Activated T-helper 2 cell treated with anti-CD3 and anti-CD28 coated beads, Interferon-gamma antibody, Interleukin-2, Interleukin-4, amounts not matched to agents 10 μg/mL and 5 μg/mL and 100 μg/mL, durations not matched to agents 14 hours and 24 hours and 36 hours (primary cell): ENCODE measurements around the gene ADAP2. TPM values are rescaled to one million over a fixed set of nuclear protein-coding genes. Genes with fewer than 3 reads are reported as not detected.
"Not testable (repeated sequence)": the region's sequence is repeated elsewhere in the genome, so short reads cannot be mapped to it uniquely, and the experiment has no call there.

Source experiments
- DNase-seq: peaks from one replicate; pipeline ENCODE4 v3.0.0; 2021; ENCODE audit warnings: low spot score
- H3K27ac Mint-ChIP-seq: one replicate; pipeline ENCODE4 v1.8.0; 2021; ENCODE audit warnings: mixed read lengths
- H3K27me3 Mint-ChIP-seq: one replicate; pipeline ENCODE4 v1.8.0; 2021; ENCODE audit warnings: low read depth, mixed read lengths
- H3K36me3 Mint-ChIP-seq: one replicate; pipeline ENCODE4 v1.8.0; 2021; ENCODE audit warnings: low read depth, mixed read lengths
- H3K4me1 Mint-ChIP-seq: one replicate; pipeline ENCODE4 v1.8.0; 2021; ENCODE audit warnings: low read depth, mixed read lengths
- H3K4me3 Mint-ChIP-seq: one replicate; pipeline ENCODE4 v1.8.0; 2021; ENCODE audit warnings: low read depth, mild to moderate bottlenecking, moderate library complexity, mixed read lengths
- H3K9me3 Mint-ChIP-seq: one replicate; pipeline ENCODE4 v1.8.0; 2021; ENCODE audit warnings: mixed read lengths
- intact Hi-C: fragments of 100-400 bp; cut with micrococcal nuclease; formaldehyde crosslinking; loops from one replicate; pipeline ENCODE4 v1.15.1; 2023
- total RNA-seq: library from RNA; stranded (reverse); gene quantifications from 2 replicates; pipeline ENCODE4 v1.2.3, GENCODE V29; 2022

Gene ADAP2
- total RNA-seq, 1 donor from 2014 or later, result 2.0 TPM

DNA sequence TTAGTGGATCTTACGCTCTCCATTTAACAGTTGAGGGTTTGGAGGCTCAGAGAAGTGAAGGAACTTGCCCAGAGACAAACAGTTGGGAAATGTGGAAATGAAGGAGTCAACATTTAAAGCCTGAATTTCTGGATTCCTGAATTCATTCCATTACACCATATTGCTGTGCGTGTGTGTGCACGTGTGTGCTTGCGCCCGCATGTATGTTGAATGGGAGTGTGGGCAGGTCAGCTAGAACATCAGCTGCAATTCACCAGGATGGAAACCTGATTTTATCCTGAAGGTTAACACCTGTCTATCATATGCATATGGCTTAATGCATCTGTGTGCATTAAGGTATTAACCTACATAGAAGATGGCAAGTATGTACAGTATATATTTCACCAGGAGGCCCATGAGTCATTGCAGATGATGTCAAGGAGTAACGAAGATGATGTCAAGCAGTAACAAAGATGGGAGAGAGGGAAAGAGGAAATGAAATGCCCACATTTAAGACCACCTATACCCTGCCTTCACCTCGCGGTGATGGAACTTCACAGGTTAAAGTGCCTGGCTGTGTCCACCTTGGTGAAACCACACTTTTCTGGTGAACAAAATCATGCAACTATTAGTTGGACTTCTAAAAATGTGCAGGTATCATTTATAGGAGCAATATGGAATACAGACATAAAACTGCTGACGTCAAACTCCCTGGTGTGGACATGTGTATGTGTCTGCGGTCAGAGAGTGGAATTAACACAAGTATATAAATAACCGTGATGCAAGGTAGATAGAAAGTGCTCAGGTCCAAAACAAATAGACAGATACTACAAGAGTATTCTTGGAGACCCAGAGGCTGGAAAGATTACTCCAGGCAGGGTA, 832 bp upstream of the ADAP2 start:
- Mint-ChIP-seq H3K9me3 (no peaks in the 10 kb centered on the region), H3K36me3 (no peaks in the 10 kb centered on the region), H3K27me3 (peaks cover 51% of the 10 kb centered on the region), H3K4me1 (peaks cover 8% of the 10 kb centered on the region), H3K27ac (no peak overlapping the region), H3K4me3 (peak overlapping the region; percentile 43)
- intact Hi-C loops, result no loop called here
- no peak for DNase-seq

DNA sequence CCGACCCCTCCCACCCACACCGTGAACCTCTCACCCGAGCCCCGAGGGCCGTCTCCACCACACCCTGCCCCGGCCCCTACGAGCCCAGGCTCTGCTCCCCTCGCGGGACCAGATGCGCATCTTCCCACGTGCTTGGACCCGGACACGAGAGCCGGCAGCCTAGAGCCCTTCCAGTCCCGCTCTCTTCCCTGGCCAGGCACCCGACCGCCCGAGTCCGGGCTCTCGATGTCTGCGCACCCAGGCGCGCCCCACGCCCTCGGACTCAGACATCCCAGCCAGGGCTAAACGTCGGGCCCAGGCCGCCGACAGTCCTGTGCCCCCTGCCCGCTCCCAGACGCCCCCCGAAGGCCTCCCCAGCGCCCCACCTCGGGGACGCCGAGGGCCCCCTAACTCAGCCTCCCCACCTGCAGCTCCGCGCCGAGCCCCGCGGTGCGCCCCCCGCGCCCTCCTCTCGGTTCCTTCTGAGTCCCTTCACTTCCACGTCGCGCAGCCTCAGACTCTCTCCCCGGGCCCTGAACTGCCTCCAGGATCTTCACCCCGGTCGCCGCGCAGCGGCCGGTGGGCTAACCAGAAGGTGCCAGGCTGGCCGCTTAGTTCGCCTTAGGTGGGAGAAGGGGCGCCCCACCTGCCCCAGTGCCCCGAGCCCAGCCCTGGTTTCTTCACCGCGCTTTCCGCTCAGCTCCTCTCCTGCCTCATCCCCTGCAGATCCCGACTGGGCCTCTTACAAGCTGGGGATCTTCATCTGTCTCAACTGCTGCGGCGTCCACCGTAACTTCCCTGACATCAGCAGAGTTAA, 688 bp downstream of the ADAP2 start:
- intact Hi-C loops, result no loop called here
- H3K9me3 Mint-ChIP-seq, result no peaks in the 10 kb centered on the region
- H3K27ac Mint-ChIP-seq, result no peak overlapping the region
- peaks cover 56% of the 10 kb centered on the region for H3K27me3 Mint-ChIP-seq
- H3K36me3 Mint-ChIP-seq, result no peaks in the 10 kb centered on the region
- H3K4me1 Mint-ChIP-seq, result peaks cover 8% of the 10 kb centered on the region
- peak overlapping the region; percentile 61 for H3K4me3 Mint-ChIP-seq
- DNase-seq, result no peak

DNA sequence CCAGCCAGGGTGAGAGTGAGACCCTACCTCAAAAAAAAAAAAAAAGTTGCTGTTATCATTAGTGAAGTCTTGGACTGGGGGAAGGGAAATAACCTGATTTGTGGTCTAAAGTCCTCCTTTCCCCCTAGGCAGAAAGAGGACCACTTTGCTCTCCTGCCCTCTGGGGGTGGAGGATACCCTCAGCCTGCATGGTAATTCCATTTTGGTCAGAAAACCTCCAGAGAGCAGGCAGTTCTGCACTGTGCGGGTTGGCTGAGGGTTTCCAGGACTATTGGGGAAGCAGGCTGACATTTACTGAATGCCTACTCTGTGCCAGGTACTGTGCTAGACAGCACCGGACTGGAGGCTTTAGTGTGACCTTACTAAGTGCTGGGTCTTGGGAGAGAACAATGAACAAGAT, 2.6 kb downstream of the ADAP2 start:
- H3K4me1 Mint-ChIP-seq, result peaks cover 8% of the 10 kb centered on the region
- H3K4me3 Mint-ChIP-seq, result no peak overlapping the region
- H3K36me3 Mint-ChIP-seq, result no peaks in the 10 kb centered on the region
- H3K27me3 Mint-ChIP-seq, result peaks cover 48% of the 10 kb centered on the region
- H3K27ac Mint-ChIP-seq, result no peak overlapping the region
- DNase-seq, result no peak
- H3K9me3 Mint-ChIP-seq, result no peaks in the 10 kb centered on the region
- intact Hi-C loops, result no loop called here

GRCh38 chr17:30926516-30926915, 4.8 kb downstream of the ADAP2 start:
- intact Hi-C loops, result no loop called here
- Mint-ChIP-seq H3K27ac (no peak overlapping the region), H3K36me3 (no peaks in the 10 kb centered on the region), H3K4me3 (no peak overlapping the region), H3K4me1 (peaks cover 5% of the 10 kb centered on the region), H3K9me3 (no peaks in the 10 kb centered on the region), H3K27me3 (peaks cover 33% of the 10 kb centered on the region)
- no peak for DNase-seq

- H3K36me3 Mint-ChIP-seq, result no peaks in the 10 kb centered on the region
- H3K4me3 Mint-ChIP-seq, result no peak overlapping the region
- H3K27me3 Mint-ChIP-seq, result peaks cover 26% of the 10 kb centered on the region
- peaks cover 2% of the 10 kb centered on the region for H3K4me1 Mint-ChIP-seq
- H3K27ac Mint-ChIP-seq, result no peak overlapping the region
- H3K9me3 Mint-ChIP-seq, result no peaks in the 10 kb centered on the region
- no peak for DNase-seq
- intact Hi-C loops, result no loop called here
Measured at GRCh38 chr17:30927756-30928155, 6.0 kb downstream of the ADAP2 start.

GRCh38 chr17:30928584-30928983, 6.8 kb downstream of the ADAP2 start:
- H3K27me3 Mint-ChIP-seq, result peaks cover 20% of the 10 kb centered on the region
- H3K9me3 Mint-ChIP-seq, result no peaks in the 10 kb centered on the region
- no peak overlapping the region for H3K27ac Mint-ChIP-seq
- DNase-seq, result no peak
- intact Hi-C loops, result no loop called here
- H3K4me1 Mint-ChIP-seq, result no peaks in the 10 kb centered on the region
- no peak overlapping the region for H3K4me3 Mint-ChIP-seq
- no peaks in the 10 kb centered on the region for H3K36me3 Mint-ChIP-seq

DNA sequence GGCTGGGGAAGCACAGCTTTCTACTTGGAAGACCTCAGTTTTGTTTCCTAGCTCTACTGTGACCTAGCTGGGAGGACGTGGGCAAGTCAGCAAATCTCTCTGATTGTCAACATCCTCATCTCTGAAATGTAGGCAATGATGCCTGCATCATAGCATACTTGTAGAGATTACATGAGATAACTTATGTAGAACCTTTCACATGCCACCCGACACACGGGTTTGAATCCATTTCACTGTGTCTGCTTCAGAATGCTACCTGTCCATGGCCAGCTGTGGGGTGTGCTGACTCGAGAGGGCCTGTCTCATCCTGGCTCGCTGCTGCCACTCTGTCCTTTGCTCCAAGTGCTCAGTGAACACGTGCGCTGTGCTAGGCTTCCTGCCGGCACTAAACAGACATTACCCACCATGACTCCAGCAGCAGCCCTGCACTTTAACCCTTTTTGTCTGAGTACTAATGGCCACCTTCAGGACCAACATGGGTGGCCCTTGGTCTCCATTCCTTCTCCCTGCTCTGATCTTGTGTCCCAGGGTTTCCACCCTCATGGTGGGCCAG, 7.4 kb downstream of the ADAP2 start:
- H3K27me3 Mint-ChIP-seq, result peaks cover 14% of the 10 kb centered on the region
- no peak for DNase-seq
- no peak overlapping the region for H3K27ac Mint-ChIP-seq
- H3K36me3 Mint-ChIP-seq, result no peaks in the 10 kb centered on the region
- no peaks in the 10 kb centered on the region for H3K9me3 Mint-ChIP-seq
- no peaks in the 10 kb centered on the region for H3K4me1 Mint-ChIP-seq
- intact Hi-C loops, result no loop called here
- H3K4me3 Mint-ChIP-seq, result no peak overlapping the region

DNA sequence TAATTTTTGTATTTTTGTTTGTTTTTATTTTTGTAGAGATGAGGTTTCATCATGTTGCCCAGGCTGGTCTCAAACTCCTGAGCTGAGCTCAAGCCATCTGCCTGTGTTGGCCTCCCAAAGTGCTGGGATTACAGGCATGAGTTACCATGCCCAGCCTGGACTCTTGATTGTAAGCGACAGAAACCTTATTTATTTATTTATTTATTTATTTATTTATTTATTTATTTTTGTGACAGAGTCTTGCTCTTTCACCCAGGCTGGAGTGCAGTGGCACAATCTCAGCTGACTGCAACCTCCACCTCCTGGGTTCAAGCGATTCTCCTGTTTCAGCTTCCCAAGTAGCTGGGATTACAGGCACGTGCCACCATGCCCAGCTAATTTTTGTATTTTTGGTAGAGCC, 8.1 kb downstream of the ADAP2 start:
- H3K27ac Mint-ChIP-seq, intact Hi-C loops, H3K4me1 Mint-ChIP-seq, H3K36me3 Mint-ChIP-seq, H3K9me3 Mint-ChIP-seq, DNase-seq, H3K4me3 Mint-ChIP-seq: not testable (repeated sequence)
- H3K27me3 Mint-ChIP-seq, result peaks cover 10% of the 10 kb centered on the region

DNA sequence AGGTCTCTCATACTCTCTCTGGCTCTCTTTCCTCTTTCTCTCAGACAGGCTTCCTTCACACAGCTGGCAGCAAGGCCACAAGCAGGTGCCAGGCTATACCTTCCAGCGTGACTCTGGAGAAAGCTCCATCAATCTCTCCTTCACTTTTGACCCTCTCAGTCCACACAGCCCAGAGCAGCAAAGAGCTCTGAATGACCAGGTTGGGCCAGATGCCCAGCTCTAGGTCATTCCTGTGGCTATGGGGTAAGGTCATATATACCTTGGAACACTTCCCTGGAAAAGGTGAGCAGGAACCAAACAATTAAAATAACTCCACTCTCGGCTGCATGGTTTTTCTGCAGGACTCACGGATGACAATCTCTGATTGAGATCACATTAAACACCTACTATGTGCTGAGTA, 8.8 kb downstream of the ADAP2 start:
- no peak for DNase-seq
- peaks cover 8% of the 10 kb centered on the region for H3K27me3 Mint-ChIP-seq
- no peak overlapping the region for H3K4me3 Mint-ChIP-seq
- no peak overlapping the region for H3K27ac Mint-ChIP-seq
- H3K9me3 Mint-ChIP-seq, result no peaks in the 10 kb centered on the region
- intact Hi-C loops, result no loop called here
- H3K4me1 Mint-ChIP-seq, result no peaks in the 10 kb centered on the region
- no peaks in the 10 kb centered on the region for H3K36me3 Mint-ChIP-seq

GRCh38 chr17:30931582-30931981, 9.8 kb downstream of the ADAP2 start:
- H3K9me3 Mint-ChIP-seq, DNase-seq, H3K36me3 Mint-ChIP-seq, H3K27me3 Mint-ChIP-seq, H3K27ac Mint-ChIP-seq, intact Hi-C loops, H3K4me1 Mint-ChIP-seq, H3K4me3 Mint-ChIP-seq: not testable (repeated sequence)

- Mint-ChIP-seq H3K27ac (no peak overlapping the region), H3K27me3 (no peaks in the 10 kb centered on the region), H3K9me3 (no peaks in the 10 kb centered on the region), H3K4me1 (no peaks in the 10 kb centered on the region), H3K4me3 (no peak overlapping the region), H3K36me3 (no peaks in the 10 kb centered on the region)
- intact Hi-C loops, result no loop called here
- DNase-seq, result no peak
Measured at GRCh38 chr17:30933966-30934365, 12.2 kb downstream of the ADAP2 start.

DNA sequence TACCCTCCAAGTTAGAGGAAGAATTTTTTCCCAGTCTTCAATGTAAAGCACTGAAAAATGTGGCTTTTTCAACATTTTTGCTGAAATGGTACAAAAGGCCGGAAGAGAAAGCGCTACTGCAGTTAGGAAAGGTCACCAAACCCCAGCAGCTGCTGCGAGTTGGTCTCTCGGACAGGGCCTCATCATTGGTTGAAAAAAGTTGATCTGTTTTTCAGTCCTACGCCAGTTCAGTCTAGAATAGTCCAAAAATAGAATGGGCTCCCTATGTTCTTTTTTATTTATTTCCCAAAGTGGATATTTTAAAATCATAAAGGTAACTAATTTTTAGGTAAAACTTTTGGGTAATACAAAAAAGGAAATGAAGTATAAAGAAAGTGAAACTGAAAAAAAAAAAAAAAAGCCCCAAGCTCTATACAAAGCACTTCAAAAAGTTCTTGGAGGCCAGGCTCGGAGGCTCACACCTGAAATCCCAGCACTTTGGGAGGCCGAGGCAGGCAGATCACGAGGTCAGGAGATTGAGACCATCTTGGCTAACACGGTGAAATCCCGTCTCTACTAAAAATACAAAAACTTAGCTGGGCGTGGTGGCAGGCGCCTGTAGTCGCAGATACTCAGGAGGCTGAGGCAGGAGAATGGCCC, 17.4 kb downstream of the ADAP2 start:
- DNase-seq, result no peak
- Mint-ChIP-seq H3K36me3 (no peaks in the 10 kb centered on the region), H3K9me3 (no peaks in the 10 kb centered on the region), H3K4me3 (no peak overlapping the region), H3K27ac (no peak overlapping the region), H3K27me3 (no peaks in the 10 kb centered on the region), H3K4me1 (peaks cover 20% of the 10 kb centered on the region)
- intact Hi-C loops, result no loop called here
